A549 (cell line): Measurements from ENCODE around the gene NKX3-2.

Experiments
- BHLHE40 ChIP-seq: IDR thresholded peaks from 2 replicates; pipeline ENCODE4 v1.6.1; 2012; ENCODE audit warnings: low read depth, low read length, inconsistent platforms
- CBX2 ChIP-seq: fragments of 200-600 bp; sonication (generic); IDR thresholded peaks from 2 replicates; pipeline ENCODE4 v1.6.1; 2016; ENCODE audit warnings: low read depth, mild to moderate bottlenecking, borderline replicate concordance
- CEBPB ChIP-seq, 2 experiments: fragments of >200 bp in 1 of 2; sonication (Bioruptor Twin) in 1 of 2; formaldehyde crosslinking in 1 of 2; IDR thresholded peaks; 2 replicates each; pipeline ENCODE4 v1.6.1; 2012 to 2016
- ELK1 ChIP-seq: fragments of 150-350 bp; IDR thresholded peaks from 2 replicates; pipeline ENCODE4 v1.6.1; 2014; ENCODE audit warnings: low read depth, mild to moderate bottlenecking, low read length
- HDAC2 ChIP-seq: fragments of 200-600 bp; sonication (generic); IDR thresholded peaks from 2 replicates; pipeline ENCODE4 v1.6.1; 2016
- HOXA7 ChIP-seq: fragments of 250-450 bp; sonication (Bioruptor Pico); IDR thresholded peaks from 2 replicates; pipeline ENCODE4 v1.5.0; 2020; ENCODE audit warnings: mild to moderate bottlenecking, moderate library complexity
- MAX ChIP-seq: IDR thresholded peaks from 2 replicates; pipeline ENCODE4 v1.6.1; 2012
- MYC ChIP-seq: IDR thresholded peaks from 2 replicates; pipeline ENCODE4 v1.6.1; 2012; ENCODE audit warnings: mild to moderate bottlenecking, inconsistent platforms, low read length, improper control_type of control experiment, borderline replicate concordance
- POLR2AphosphoS2 ChIP-seq: conservative IDR thresholded peaks from 2 replicates; pipeline ENCODE4 v1.6.1; 2012; ENCODE audit warnings: low read length, improper control_type of control experiment, inconsistent platforms
- SREBF2 ChIP-seq: fragments of 450-650 bp; IDR thresholded peaks from 2 replicates; pipeline ENCODE4 v1.6.1; 2014; ENCODE audit warnings: mild to moderate bottlenecking, moderate library complexity
- ZFP36 ChIP-seq: fragments of 450-650 bp; IDR thresholded peaks from 2 replicates; pipeline ENCODE4 v1.6.1; 2014; ENCODE audit warnings: borderline replicate concordance; ENCODE audit not compliant: partially characterized antibody
- TF ChIP-seq, protein P1 (sequence below): fragments of >200 bp; sonication (Bioruptor Twin); formaldehyde crosslinking; IDR thresholded peaks from 3 replicates; pipeline ENCODE4 v1.5.1; 2016

- TF ChIP-seq POLR2AphosphoS2, result no peak
- TF ChIP-seq HDAC2, result no peak
- no peak for TF ChIP-seq MYC
- TF ChIP-seq ZFP36, result no peak
- TF ChIP-seq, protein P1, sequence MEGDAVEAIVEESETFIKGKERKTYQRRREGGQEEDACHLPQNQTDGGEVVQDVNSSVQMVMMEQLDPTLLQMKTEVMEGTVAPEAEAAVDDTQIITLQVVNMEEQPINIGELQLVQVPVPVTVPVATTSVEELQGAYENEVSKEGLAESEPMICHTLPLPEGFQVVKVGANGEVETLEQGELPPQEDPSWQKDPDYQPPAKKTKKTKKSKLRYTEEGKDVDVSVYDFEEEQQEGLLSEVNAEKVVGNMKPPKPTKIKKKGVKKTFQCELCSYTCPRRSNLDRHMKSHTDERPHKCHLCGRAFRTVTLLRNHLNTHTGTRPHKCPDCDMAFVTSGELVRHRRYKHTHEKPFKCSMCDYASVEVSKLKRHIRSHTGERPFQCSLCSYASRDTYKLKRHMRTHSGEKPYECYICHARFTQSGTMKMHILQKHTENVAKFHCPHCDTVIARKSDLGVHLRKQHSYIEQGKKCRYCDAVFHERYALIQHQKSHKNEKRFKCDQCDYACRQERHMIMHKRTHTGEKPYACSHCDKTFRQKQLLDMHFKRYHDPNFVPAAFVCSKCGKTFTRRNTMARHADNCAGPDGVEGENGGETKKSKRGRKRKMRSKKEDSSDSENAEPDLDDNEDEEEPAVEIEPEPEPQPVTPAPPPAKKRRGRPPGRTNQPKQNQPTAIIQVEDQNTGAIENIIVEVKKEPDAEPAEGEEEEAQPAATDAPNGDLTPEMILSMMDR, result no peak
- TF ChIP-seq CBX2, result no peak
- TF ChIP-seq CEBPB (IDR thresholded peaks at IDR 0.05), result no peak
- TF ChIP-seq BHLHE40, result no peak
- no peak for TF ChIP-seq MAX
- no peak for TF ChIP-seq SREBF2
- TF ChIP-seq ELK1, result no peak
- no peak for TF ChIP-seq HOXA7 (CRISPR knock-in tag)
These were observed 3.3 kb upstream of the NKX3-2 start for GRCh38 chr4:13547485-13548041.
